Suprapubic skin (tissue), 4 donors: Measurements from ENCODE around the gene USF2.

Source experiments
- CTCF ChIP-seq, 2 donors: fragments of 200-600 bp in 1 of 2; fragments of 450-650 bp in 1 of 2; sonication (generic) in 1 of 2; IDR thresholded peaks; one replicate each; pipeline ENCODE4 v1.5.1; 2016 to 2019; ENCODE audit warnings: antibody characterized with exemption in 2 of 2, mild to moderate bottlenecking in 1 of 2, moderate library complexity in 1 of 2
- POLR2A ChIP-seq, 2 donors: fragments of 450-650 bp; IDR thresholded peaks; one replicate each; pipeline ENCODE4 v1.6.1; 2017; ENCODE audit warnings: antibody characterized with exemption in 2 of 2, mild to moderate bottlenecking in 2 of 2, moderate library complexity in 2 of 2
- POLR2AphosphoS5 ChIP-seq, 3 donors: sonication (generic); formaldehyde crosslinking; IDR thresholded peaks; one replicate each; pipeline ENCODE4 v1.6.1; 2017; ENCODE audit warnings: antibody characterized with exemption in 3 of 3

DNA sequence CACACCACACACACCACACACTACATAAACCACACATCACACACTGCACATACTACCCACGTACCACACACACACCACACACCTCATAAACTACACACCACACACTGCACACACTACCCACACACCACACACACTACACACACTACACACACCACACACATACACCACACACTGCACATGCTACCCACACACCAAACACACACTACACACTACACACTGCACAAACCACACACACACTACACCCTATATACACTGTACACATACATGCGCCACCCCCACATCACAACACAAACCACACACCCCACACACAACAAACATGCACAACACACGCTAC is 28.7 kb downstream of the USF2 start:
- TF ChIP-seq CTCF (IDR thresholded peaks at IDR 0.05) = no peak
- TF ChIP-seq POLR2A (IDR thresholded peaks at IDR 0.05) = no peak
- no peak for TF ChIP-seq POLR2AphosphoS5 (IDR thresholded peaks at IDR 0.05)
